ENCODE measurements around the gene LGMN. TPM values are rescaled to one million over a fixed set of nuclear protein-coding genes. Genes with fewer than 3 reads are reported as not detected.

Gene LGMN
- total and polyA plus RNA-seq, 3 donors from 2014 or later, result 58.1 to 102 (median 88.9) TPM

DNA sequence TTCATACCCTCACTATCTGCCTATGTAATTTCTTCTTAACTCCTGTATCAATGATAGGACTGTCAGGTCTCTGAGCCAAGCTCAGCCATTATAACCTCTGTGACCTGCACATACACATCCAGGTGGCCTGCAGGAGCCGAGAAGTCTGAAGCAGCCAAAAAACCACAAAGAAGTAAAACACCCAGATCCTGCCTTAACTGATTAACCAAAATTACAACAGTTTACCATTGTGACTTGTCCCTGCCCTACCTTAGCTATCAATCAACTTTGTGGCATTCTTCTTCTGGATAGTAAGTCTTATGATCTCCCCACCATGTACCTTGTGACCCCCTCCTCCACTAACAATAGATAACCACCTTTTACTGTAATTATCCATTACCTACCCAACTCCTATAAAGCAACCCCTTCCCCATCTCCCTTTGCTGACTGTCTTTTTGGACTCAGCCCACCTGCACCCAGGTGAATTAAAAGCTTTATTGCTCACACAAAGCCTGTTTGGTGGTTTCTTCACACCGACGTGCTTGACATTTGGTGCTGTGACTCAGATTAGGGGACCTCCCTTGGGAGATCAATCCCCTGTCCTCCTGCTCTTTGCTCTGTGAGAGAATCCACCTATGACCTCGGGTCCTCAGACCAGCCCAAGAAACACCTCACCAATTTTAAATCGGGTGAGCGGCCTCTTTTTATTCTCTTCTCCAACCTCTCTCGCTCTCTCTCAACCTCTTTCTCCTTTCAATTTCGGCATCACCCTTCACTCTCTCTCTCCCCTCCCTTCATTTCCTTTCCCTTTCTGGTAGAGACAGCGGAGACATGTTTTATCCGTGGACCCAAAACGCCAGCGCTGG is 11.5 kb upstream of the LGMN start:
- Histone ChIP-seq H3K9me3 (no peaks in the 10 kb centered on the region), H3K4me3 (no peak overlapping the region), H3K27ac (no peak overlapping the region), H3K4me1 (no peaks in the 10 kb centered on the region), H3K27me3 (no peaks in the 10 kb centered on the region), H3K36me3 (ENCODE audit: low read depth, missing control alignments) (no peaks in the 10 kb centered on the region)
- TF ChIP-seq, protein P1, sequence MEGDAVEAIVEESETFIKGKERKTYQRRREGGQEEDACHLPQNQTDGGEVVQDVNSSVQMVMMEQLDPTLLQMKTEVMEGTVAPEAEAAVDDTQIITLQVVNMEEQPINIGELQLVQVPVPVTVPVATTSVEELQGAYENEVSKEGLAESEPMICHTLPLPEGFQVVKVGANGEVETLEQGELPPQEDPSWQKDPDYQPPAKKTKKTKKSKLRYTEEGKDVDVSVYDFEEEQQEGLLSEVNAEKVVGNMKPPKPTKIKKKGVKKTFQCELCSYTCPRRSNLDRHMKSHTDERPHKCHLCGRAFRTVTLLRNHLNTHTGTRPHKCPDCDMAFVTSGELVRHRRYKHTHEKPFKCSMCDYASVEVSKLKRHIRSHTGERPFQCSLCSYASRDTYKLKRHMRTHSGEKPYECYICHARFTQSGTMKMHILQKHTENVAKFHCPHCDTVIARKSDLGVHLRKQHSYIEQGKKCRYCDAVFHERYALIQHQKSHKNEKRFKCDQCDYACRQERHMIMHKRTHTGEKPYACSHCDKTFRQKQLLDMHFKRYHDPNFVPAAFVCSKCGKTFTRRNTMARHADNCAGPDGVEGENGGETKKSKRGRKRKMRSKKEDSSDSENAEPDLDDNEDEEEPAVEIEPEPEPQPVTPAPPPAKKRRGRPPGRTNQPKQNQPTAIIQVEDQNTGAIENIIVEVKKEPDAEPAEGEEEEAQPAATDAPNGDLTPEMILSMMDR (IDR thresholded peaks at IDR 0.05), result no peak
- no peak for DNase-seq
- WGBS, 2 donors, result 91 to 95% methylated on average over 12 of the region's 12 CpGs
- intact Hi-C loops (cut with DNase I; ENCODE audit: low total_unique reads), result no loop called here

DNA sequence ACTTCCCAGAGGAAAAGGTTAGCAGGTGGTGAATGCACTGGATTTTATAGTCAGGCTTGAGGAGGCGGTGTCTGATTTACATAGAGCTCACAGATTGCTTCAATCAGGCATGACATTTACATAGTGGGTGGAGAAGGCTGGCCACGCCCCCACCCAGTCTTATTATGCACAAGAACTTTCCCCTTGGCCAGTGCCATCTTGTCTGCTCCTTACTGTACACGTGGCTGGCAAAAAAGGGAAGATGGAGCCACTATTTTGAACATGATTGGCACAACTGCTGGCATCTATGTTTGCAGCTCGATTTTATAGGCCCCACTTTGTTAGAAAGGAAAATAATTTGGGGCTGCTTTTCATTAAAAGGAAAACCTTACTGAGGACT is 10.9 kb upstream of the LGMN start:
- H3K36me3 ChIP-seq (ENCODE audit: low read depth, missing control alignments), result no peaks in the 10 kb centered on the region
- H3K4me1 ChIP-seq, result no peaks in the 10 kb centered on the region
- intact Hi-C loops (cut with DNase I; ENCODE audit: low total_unique reads), result no loop called here
- TF ChIP-seq, protein P1 (IDR thresholded peaks at IDR 0.05), result no peak
- no peak for TF ChIP-seq POLR2A (IDR thresholded peaks at IDR 0.05)
- no peak overlapping the region for H3K4me3 ChIP-seq
- H3K27ac ChIP-seq, result no peak overlapping the region
- no peak for DNase-seq
- 81 to 82% methylated on average over 4 of the region's 4 CpGs for WGBS, 2 donors
- no peaks in the 10 kb centered on the region for H3K9me3 ChIP-seq
- no peaks in the 10 kb centered on the region for H3K27me3 ChIP-seq

DNA sequence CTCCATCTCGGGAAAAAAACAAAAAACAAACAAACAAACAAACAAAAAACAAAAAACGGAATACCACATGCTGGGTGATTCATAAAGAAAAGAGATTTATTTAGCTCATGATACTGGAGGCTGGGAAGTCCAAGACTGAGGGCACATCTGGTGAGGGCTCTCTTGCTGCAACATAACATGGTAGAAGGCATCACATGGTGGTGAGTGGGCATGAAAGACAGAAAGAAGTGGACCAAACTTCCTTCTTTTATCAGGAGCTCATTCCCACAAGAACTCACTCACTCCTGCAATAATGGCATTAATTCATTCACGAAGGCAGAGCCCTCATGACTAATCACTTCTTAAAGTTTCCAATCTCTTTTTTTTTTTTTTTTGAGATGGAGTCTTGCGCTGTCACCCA is 8.0 kb upstream of the LGMN start:
- TF ChIP-seq, protein P1 (IDR thresholded peaks at IDR 0.05), result no peak
- TF ChIP-seq POLR2A (IDR thresholded peaks at IDR 0.05), result no peak
- Histone ChIP-seq H3K9me3 (no peaks in the 10 kb centered on the region), H3K4me3 (no peak overlapping the region), H3K27me3 (no peaks in the 10 kb centered on the region), H3K27ac (no peak overlapping the region), H3K36me3 (ENCODE audit: low read depth, missing control alignments) (no peaks in the 10 kb centered on the region), H3K4me1 (peaks cover 9% of the 10 kb centered on the region)
- no peak for DNase-seq
- intact Hi-C loops (cut with DNase I; ENCODE audit: low total_unique reads), result no loop called here
- WGBS, 2 donors, result 92 to 99% methylated on average over 4 of the region's 4 CpGs

DNA sequence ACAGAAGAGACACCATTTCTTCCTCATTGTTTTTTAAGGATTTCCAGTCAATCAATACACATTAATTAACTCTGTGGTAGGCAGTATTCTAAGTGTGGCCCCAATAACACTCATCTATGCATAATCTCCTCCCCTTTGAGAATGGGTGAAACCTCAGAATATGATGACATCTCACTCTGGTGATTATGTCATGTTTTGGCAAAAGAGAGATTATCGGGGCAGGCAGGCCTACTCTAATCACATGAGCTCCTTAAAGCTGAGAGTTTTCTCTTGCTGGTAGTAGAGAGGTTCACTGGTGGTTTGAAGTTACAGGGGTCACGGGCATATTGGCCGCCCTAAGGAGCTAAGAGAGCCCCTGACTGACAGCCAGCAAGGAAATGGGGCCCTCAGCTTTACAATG is 7.1 kb upstream of the LGMN start:
- 85 to 94% methylated on average over 3 of the region's 3 CpGs for WGBS, 2 donors
- Histone ChIP-seq H3K4me1 (peaks cover 18% of the 10 kb centered on the region), H3K27ac (no peak overlapping the region)

More for the DNA sequence above, 7.1 kb upstream of the LGMN start:
- H3K36me3 ChIP-seq (ENCODE audit: low read depth, missing control alignments), result no peaks in the 10 kb centered on the region
- no peaks in the 10 kb centered on the region for H3K9me3 ChIP-seq
- H3K4me3 ChIP-seq, result no peak overlapping the region
- intact Hi-C loops (cut with DNase I; ENCODE audit: low total_unique reads), result no loop called here
- no peak for DNase-seq
- TF ChIP-seq, protein P1 (IDR thresholded peaks at IDR 0.05), result no peak
- no peak for TF ChIP-seq POLR2A (IDR thresholded peaks at IDR 0.05)
- H3K27me3 ChIP-seq, result no peaks in the 10 kb centered on the region
